ENCODE data around the gene RPS14.

GRCh38 chr5:150434464-150434863, 15.1 kb downstream of the RPS14 start:
- TF ChIP-seq CTCF (conservative IDR thresholded peaks at IDR 0.05; ENCODE audit: low read depth, low read length) (no peak), EZH2 (IDR thresholded peaks at IDR 0.05; ENCODE audit: borderline replicate concordance, low read depth, low read length, poor library complexity, severe bottlenecking) (no peak)
